Hippocampal formation (tissue), 2 donors: ENCODE measurements around the gene ACADL.
A peak's percentile ranks its signal among the peaks of the same experiment; 100 is the strongest.
"Not testable (repeated sequence)": the region's sequence is repeated elsewhere in the genome, so short reads cannot be mapped to it uniquely, and the experiment has no call there.

Source experiments
- DNase-seq, 2 donors: peaks; one replicate each; lab custom pipeline; 2025; lab: John Stamatoyannopoulos, UW

The ACADL gene

GRCh38 chr2:210203147-210203546 is 22.1 kb downstream of the ACADL start:
- no peak for DNase-seq

- DNase-seq = no peak
Observed at GRCh38 chr2:210199854-210200253, 25.4 kb downstream of the ACADL start.

- DNase-seq = peak in 1 of 2 donors; percentile 35
Observed at GRCh38 chr2:210199186-210199765, 26.0 kb downstream of the ACADL start.

- DNase-seq = no peak
Observed at GRCh38 chr2:210198326-210198725, 26.9 kb downstream of the ACADL start.

GRCh38 chr2:210197720-210198119 is 27.5 kb downstream of the ACADL start:
- DNase-seq = no peak

GRCh38 chr2:210195101-210195852 is 30.0 kb downstream of the ACADL start:
- DNase-seq = peak in 1 of 2 donors; percentile 66

- DNase-seq = no peak
Observed at GRCh38 chr2:210190345-210190744, 34.9 kb downstream of the ACADL start.

GRCh38 chr2:210189452-210190138 is 35.7 kb downstream of the ACADL start:
- DNase-seq = no peak

GRCh38 chr2:210188755-210189154 is 36.5 kb downstream of the ACADL start:
- DNase-seq = no peak

- no peak for DNase-seq
Observed at GRCh38 chr2:210188190-210188589, 37.1 kb downstream of the ACADL start.

GRCh38 chr2:210183936-210184335 is 41.3 kb downstream of the ACADL start:
- DNase-seq = not testable (repeated sequence)

GRCh38 chr2:210181606-210182088 is 43.6 kb downstream of the ACADL start:
- not testable (repeated sequence) for DNase-seq

- DNase-seq = not testable (repeated sequence)
Observed at GRCh38 chr2:210181033-210181605, 44.1 kb downstream of the ACADL start.

GRCh38 chr2:210180477-210180876 is 44.8 kb downstream of the ACADL start:
- DNase-seq = no peak

GRCh38 chr2:210179351-210179990 is 45.8 kb downstream of the ACADL start:
- no peak for DNase-seq

GRCh38 chr2:210177769-210178168 is 47.5 kb downstream of the ACADL start:
- no peak for DNase-seq

GRCh38 chr2:210177115-210177514 is 48.1 kb downstream of the ACADL start:
- DNase-seq = not testable (repeated sequence)

- no peak for DNase-seq
Observed at GRCh38 chr2:210174086-210174485, 51.2 kb downstream of the ACADL start.

GRCh38 chr2:210172219-210172575 is 53.0 kb downstream of the ACADL start:
- DNase-seq = no peak

GRCh38 chr2:210171309-210172218 is 53.7 kb downstream of the ACADL start, which contains the start of gene KANSL1L:
KANSL1L (minus strand) TSS chr2:210171409; CDS start chr2:210154582, 16,827 bp downstream.
- DNase-seq = peak; percentile 97 to 98
